Dermis microvascular lymphatic vessel endothelial cell (primary cell): Measurements from ENCODE around the gene NDUFB11. TPM values are rescaled to one million over a fixed set of nuclear protein-coding genes. Genes with fewer than 3 reads are reported as not detected.
A peak's percentile ranks its signal among the peaks of the same experiment; 100 is the strongest.

Experiments
- DNase-seq, 2 donors: peaks; one replicate each; pipeline versions ENCODE4 v3.0.0 to v3.0.0-alpha.2; 2010; ENCODE audit warnings: low read depth in 2 of 2
- total RNA-seq: library from RNA; depleted of rRNA; stranded (reverse); fragments of >200 nt; gene quantifications from 2 replicates; pipeline ENCODE4 v1.2.1, GENCODE V29; 2014

NDUFB11 gene
- total RNA-seq, 1 donor from 2014 or later: 69.4 TPM

- DNase-seq: no peak
Measured at GRCh38 chrX:47174846-47175587, 30.5 kb upstream of the NDUFB11 start.

GRCh38 chrX:47174376-47174775 is 29.9 kb upstream of the NDUFB11 start:
- no peak for DNase-seq

DNA sequence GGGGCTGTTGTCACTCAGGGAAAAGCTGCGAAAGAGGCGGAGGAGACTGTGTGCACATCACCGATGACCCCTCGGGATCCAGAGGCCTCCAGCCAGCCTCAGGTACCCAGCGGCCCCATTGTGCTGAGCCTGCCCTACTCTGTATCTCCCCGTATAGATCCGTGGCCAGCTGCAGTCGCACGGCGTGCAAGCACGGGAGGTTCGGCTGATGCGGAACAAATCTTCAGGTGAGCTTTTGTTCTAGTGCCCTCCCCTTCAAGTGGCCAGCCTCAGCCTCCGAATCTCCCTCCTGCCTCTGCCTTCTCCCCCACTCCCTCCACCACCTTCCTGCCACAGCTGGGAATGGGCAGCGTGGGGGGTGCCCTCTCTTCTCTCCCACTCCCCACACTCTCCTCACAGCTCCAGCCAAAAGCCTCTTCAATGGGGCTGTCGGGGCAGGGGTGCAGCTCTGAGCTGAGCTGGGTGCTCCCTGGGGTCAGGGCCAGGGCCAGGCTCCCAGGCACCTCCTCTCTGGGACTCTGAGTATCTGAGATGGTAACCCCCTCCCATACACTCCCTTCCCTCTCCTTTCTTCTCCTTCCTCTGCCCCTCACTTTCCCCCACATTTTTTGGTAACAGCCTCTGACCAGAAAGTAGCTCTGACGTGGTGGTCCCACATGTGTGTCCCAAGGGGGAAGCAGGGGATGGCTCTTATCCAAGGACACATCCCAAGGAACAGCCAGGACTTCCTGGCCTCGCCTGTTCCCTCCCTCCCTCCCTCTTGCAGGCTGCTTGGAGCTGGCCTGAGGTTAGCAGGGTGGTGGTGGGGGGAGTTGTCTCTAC is 28.7 kb upstream of the NDUFB11 start:
- DNase-seq: no peak

DNA sequence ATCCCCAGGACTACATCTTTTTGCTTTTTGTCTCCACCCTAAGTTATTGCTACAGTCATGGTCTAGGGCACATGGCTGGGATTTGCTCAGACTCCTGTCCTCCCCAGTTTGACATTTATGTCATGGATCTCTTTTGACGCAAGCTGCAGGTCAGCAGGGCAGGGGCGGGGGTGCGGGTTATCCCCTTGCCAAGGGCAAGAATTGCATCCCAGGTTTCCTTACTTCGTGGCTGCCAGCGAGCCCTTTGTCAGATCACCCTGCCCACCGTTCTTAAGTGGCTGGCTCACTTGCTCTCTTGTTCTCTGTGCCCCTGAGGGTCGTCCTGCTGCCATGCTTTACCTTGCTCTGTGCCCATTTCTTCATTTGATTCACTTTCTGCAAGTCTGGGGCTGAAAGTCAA is 28.0 kb upstream of the NDUFB11 start:
- DNase-seq: no peak

DNA sequence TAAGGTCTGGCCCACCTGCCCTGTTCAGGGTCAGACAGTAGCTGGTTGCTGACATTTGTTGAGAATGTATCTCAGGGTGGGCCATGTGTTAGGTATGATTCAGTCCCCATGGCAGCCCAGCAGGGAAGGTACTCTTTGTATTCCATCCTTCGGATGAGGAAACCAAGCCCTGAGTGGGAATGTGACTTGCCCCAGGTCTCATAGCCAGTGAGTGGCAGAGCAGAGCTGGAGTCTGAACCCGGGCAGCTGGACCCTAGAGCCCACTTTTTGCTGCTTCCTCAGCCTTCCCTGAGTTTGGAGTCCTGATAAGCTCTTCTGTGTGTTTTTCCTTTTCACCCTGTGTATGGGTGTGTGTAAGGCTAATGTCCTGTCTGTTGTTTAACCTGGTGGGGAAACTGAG is 27.5 kb upstream of the NDUFB11 start:
- DNase-seq: no peak

- no peak for DNase-seq
Measured at GRCh38 chrX:47170861-47171692, 26.6 kb upstream of the NDUFB11 start.

- no peak for DNase-seq
Measured at GRCh38 chrX:47169726-47170515, 25.4 kb upstream of the NDUFB11 start.

- no peak for DNase-seq
Measured at GRCh38 chrX:47169273-47169672, 24.8 kb upstream of the NDUFB11 start.

DNA sequence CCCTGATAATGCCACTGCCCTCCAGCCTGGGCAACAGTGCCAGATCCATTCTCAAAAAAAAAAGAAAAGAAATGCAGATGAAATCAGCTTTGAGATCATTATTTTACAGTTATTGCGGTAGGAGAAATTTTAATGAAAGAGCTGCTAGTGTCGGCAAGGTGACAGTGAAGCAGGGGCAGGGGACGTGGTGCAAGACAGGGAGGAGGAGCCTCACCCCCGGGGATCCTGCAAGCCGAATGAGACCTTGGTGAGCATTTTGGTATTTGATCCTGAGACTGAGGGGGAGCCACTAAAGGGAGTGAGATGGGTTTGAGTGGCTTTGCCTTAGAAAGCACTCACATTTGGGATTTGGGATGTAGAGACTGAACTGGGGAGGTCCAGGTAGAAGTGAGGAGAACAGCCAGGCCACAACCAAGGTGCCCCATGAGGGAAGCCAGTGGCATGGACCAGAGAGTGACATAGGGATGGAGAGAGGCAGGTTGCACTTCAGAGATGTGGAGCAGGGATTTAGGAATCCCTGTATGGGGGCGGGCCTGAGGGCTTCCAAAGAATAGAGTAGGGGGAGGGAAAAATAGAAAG is 24.1 kb upstream of the NDUFB11 start:
- no peak for DNase-seq

DNA sequence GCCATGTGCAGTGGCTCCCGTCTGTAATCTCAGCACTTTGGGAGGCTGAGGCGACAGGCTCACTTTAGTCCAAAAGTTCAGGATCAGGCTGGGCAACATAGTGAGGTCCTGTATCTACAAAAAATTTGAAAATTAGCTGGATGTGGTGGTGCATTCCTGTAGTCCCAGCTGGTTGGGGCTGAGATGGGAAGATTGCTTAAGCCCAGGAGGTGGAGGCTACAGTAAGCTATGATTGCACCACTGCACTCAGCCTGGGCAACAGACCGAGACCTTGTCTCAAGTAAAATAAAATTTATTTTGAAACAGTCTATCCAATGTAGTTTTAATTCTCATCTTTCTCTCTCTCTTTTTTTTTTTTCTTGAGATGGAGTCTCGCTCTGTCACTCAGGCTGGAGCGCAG is 21.6 kb upstream of the NDUFB11 start:
- DNase-seq: no peak

DNA sequence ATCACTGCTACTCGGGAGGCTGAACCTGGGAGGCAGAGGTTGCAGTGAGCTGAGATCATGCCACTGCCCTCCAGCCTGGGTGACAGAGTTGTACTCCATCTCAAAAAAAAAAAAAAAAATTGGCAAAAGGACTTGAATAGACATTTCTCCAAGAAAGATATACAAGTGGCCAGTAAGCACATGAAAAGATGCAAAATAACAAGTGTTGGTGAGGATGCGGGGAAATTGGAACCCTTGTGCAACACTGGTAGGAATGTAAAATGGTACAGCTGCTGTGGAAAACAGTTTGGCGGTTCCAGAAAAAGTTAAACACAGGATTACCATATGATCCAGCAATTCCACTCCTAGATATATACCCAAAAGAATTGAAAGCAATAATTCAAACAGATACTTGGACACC is 19.9 kb upstream of the NDUFB11 start:
- no peak for DNase-seq

GRCh38 chrX:47162927-47163583 is 18.6 kb upstream of the NDUFB11 start:
- DNase-seq: no peak

DNA sequence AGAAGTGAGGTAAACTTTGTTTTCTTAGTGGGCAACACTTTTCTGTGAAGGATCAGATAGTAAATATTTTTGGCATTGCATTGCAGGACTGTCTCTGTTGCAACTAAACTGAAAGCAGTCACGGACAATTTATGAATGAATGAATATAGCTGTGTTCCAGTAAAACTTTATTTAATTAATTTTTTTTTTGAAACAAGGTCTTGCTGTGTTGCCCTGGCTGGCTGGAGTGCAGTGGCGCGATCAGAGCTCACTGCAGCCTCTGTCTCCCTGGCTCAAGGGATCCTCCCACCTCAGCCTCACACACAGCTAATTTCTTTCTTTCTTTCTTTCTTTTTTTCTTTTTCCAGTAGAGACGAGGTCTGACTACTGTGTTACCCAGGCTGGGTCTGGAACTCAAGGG is 16.3 kb upstream of the NDUFB11 start:
- DNase-seq: no peak

- DNase-seq: no peak
Measured at GRCh38 chrX:47158781-47159180, 14.3 kb upstream of the NDUFB11 start.

GRCh38 chrX:47158131-47158530 is 13.6 kb upstream of the NDUFB11 start:
- DNase-seq: no peak

GRCh38 chrX:47156611-47157520 is 12.4 kb upstream of the NDUFB11 start:
- no peak for DNase-seq

- DNase-seq: no peak
Measured at GRCh38 chrX:47151435-47151834, 6.9 kb upstream of the NDUFB11 start.

DNA sequence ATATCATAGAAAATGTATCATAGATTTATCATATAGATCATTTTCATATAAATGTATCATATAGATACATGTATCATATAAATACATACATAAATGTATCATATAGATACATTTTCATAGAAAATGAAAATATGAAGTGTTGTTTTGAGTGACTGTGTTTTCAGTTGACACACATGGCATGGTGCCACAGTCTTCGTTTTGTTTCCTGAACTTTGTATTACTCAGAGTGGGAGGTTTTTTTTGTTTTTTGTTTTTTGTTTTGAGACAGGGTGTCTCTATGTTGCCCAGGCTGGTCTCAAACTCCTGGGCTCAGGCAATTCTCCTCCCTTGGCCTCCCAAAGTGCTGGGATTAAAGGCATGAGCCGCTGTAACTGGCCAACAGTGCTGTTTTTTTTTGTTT is 4.4 kb upstream of the NDUFB11 start:
- DNase-seq: peak; percentile 58 to 76
